ENCODE data around the gene NMT1. TPM values are rescaled to one million over a fixed set of nuclear protein-coding genes. Genes with fewer than 3 reads are reported as not detected.

NMT1 gene
- total and polyA plus RNA-seq, 4 donors = 27.0 to 83.7 (median 42.6) TPM

- H3K4me3 ChIP-seq (ENCODE audit: low read depth in 1 of 3, low read length in 3 of 3) = no peak overlapping the region
- H3K27ac ChIP-seq (ENCODE audit: low read depth in 1 of 2, low read length in 2 of 2) = no peak overlapping the region
- peaks cover 13 to 54% (median 39%) of the 10 kb centered on the region in 4 donors for H3K36me3 ChIP-seq (ENCODE audit: control insufficient read depth in 4 of 4, insufficient read depth in 3 of 4, low read depth in 1 of 4, low read length in 3 of 4)
- 95% methylated on average over 11 of the region's 11 CpGs for WGBS
- H3K9me3 ChIP-seq (ENCODE audit: control insufficient read depth in 4 of 4, low read length in 3 of 4) = no peaks in the 10 kb centered on the region
- H3K27me3 ChIP-seq (ENCODE audit: control insufficient read depth in 4 of 4, insufficient read depth in 4 of 4, low read length in 3 of 4) = no peaks in the 10 kb centered on the region
- H3K4me1 ChIP-seq (ENCODE audit: control insufficient read depth in 4 of 4, insufficient read depth in 4 of 4, low read length in 3 of 4) = peaks cover 9 to 22% (median 17%) of the 10 kb centered on the region in 4 donors
- DNase-seq (ENCODE audit: low spot score) = no peak
- H3K9ac ChIP-seq (ENCODE audit: low read depth in 1 of 2, low read length in 2 of 2) = no peak overlapping the region
- TF ChIP-seq HNF4A (conservative IDR thresholded peaks at IDR 0.05) (no peak), JUND (IDR thresholded peaks at IDR 0.05) (no peak), GABPA (IDR thresholded peaks at IDR 0.05 in 1 of 2, conservative IDR thresholded peaks at IDR 0.05 in 1 of 2) (no peak), FOXA1 (IDR thresholded peaks at IDR 0.05) (no peak), REST (IDR thresholded peaks at IDR 0.05) (no peak)
- TF ChIP-seq, protein P1, sequence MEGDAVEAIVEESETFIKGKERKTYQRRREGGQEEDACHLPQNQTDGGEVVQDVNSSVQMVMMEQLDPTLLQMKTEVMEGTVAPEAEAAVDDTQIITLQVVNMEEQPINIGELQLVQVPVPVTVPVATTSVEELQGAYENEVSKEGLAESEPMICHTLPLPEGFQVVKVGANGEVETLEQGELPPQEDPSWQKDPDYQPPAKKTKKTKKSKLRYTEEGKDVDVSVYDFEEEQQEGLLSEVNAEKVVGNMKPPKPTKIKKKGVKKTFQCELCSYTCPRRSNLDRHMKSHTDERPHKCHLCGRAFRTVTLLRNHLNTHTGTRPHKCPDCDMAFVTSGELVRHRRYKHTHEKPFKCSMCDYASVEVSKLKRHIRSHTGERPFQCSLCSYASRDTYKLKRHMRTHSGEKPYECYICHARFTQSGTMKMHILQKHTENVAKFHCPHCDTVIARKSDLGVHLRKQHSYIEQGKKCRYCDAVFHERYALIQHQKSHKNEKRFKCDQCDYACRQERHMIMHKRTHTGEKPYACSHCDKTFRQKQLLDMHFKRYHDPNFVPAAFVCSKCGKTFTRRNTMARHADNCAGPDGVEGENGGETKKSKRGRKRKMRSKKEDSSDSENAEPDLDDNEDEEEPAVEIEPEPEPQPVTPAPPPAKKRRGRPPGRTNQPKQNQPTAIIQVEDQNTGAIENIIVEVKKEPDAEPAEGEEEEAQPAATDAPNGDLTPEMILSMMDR (IDR thresholded peaks at IDR 0.05; ENCODE audit: low read depth, low read length, missing input control) = no peak
These were observed 35.8 kb downstream of the NMT1 start for GRCh38 chr17:45096926-45097325.

DNA sequence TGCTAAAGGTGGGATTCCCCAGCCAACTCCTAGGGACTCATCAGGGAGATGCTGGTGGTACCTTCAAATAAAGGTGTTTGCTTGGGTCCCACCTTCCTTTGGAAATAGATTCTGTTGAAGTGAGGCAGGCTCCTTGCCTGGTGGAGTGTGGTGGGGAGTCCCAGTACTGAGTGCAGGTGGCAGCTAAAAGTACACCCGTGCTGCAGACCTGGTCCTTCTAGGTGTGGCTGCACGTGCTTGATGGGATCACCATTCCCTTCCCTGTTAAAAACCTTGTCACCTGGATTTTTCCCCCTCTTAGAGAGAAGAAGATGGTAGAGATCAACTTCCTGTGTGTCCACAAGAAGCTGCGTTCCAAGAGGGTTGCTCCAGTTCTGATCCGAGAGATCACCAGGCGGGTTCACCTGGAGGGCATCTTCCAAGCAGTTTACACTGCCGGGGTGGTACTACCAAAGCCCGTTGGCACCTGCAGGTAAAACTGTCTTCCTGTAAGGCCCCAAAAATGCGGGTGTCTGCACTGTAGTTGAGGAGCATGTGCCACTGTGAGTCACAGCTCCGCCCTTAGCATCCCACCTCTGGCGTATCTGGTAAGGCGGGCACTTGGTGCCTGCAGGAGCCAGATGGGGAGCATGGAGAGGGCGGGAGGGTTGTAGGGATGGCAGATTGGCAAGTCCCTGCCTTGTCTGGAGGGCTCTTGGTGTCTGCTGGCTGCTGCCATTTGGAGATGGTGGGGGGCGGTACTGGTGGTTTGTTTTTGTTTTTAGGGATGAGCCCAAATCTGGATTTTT lies 37.2 kb downstream of the NMT1 start:
- WGBS = 86% methylated on average over 13 of the region's 13 CpGs
- Histone ChIP-seq H3K27me3 (ENCODE audit: control insufficient read depth in 4 of 4, insufficient read depth in 4 of 4, low read length in 3 of 4) (no peaks in the 10 kb centered on the region), H3K4me3 (ENCODE audit: low read depth in 1 of 3, low read length in 3 of 3) (no peak overlapping the region), H3K9ac (ENCODE audit: low read depth in 1 of 2, low read length in 2 of 2) (no peak overlapping the region), H3K4me1 (ENCODE audit: control insufficient read depth in 4 of 4, insufficient read depth in 4 of 4, low read length in 3 of 4) (peaks cover 4 to 13% (median 6%) of the 10 kb centered on the region in 4 donors), H3K27ac (ENCODE audit: low read depth in 1 of 2, low read length in 2 of 2) (peak overlapping the region in 1 of 2 donors; percentile 5), H3K36me3 (ENCODE audit: control insufficient read depth in 4 of 4, insufficient read depth in 3 of 4, low read depth in 1 of 4, low read length in 3 of 4) (peaks cover 18 to 67% (median 51%) of the 10 kb centered on the region in 4 donors), H3K9me3 (ENCODE audit: control insufficient read depth in 4 of 4, low read length in 3 of 4) (no peaks in the 10 kb centered on the region)
- TF ChIP-seq, protein P2, sequence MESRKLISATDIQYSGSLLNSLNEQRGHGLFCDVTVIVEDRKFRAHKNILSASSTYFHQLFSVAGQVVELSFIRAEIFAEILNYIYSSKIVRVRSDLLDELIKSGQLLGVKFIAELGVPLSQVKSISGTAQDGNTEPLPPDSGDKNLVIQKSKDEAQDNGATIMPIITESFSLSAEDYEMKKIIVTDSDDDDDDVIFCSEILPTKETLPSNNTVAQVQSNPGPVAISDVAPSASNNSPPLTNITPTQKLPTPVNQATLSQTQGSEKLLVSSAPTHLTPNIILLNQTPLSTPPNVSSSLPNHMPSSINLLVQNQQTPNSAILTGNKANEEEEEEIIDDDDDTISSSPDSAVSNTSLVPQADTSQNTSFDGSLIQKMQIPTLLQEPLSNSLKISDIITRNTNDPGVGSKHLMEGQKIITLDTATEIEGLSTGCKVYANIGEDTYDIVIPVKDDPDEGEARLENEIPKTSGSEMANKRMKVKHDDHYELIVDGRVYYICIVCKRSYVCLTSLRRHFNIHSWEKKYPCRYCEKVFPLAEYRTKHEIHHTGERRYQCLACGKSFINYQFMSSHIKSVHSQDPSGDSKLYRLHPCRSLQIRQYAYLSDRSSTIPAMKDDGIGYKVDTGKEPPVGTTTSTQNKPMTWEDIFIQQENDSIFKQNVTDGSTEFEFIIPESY (IDR thresholded peaks at IDR 0.05) = no peak
- TF ChIP-seq TAF1 (conservative IDR thresholded peaks at IDR 0.05) = no peak
- TF ChIP-seq, protein P1 (IDR thresholded peaks at IDR 0.05; ENCODE audit: low read depth, low read length, missing input control) = no peak
- TF ChIP-seq RAD21 (IDR thresholded peaks at IDR 0.05) = no peak
- TF ChIP-seq YY1 (IDR thresholded peaks at IDR 0.05) = no peak
- TF ChIP-seq, protein P3, sequence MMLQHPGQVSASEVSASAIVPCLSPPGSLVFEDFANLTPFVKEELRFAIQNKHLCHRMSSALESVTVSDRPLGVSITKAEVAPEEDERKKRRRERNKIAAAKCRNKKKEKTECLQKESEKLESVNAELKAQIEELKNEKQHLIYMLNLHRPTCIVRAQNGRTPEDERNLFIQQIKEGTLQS (IDR thresholded peaks at IDR 0.05) = no peak
- no peak for TF ChIP-seq SP1 (IDR thresholded peaks at IDR 0.05)
- TF ChIP-seq JUND (IDR thresholded peaks at IDR 0.05) = no peak
- no peak for DNase-seq (ENCODE audit: low spot score)
